Hippocampal formation (tissue), 2 donors: ENCODE results near the gene NEIL3.

Experiments
- DNase-seq, 2 donors: peaks; one replicate each; lab custom pipeline; 2025; lab: John Stamatoyannopoulos, UW

The NEIL3 gene

GRCh38 chr4:177411996-177412395, 102.3 kb downstream of the NEIL3 start:
- DNase-seq, result no peak
